AG10803 (cell line): Measurements from ENCODE around the gene DENR.
"Not testable (repeated sequence)": the region's sequence is repeated elsewhere in the genome, so short reads cannot be mapped to it uniquely, and the experiment has no call there.

Experiments used
- DNase-seq: peaks from one replicate; pipeline ENCODE4 v3.0.0; 2010; ENCODE audit warnings: low read depth
- H3K4me3 ChIP-seq: 2 replicates; pipeline ENCODE4 v1.5.1; 2011; ENCODE audit warnings: mild to moderate bottlenecking, low read length, control low read depth
- CTCF ChIP-seq: conservative IDR thresholded peaks from 2 replicates; pipeline ENCODE4 v1.5.1; 2011; ENCODE audit warnings: mild to moderate bottlenecking, low read length, control low read depth, inconsistent platforms

DENR gene

DNA sequence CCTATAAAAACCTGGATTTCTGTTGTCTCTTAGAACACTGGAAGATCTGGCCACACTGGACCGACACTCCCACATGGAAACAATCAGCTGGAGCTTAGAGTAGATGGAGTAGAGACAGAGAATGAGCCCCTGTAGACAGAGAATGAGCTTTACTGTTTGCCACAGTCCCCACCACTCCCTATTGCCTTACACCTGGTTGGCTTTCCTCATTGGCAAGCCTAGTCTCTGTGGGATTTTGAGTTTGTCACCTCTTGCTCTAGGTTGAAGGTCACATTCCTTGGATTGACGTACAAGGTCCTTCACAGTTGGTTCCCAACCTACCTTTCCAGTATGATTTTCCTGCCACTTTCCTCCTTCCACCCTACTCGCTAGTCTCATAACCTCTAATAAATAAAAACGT, 20.0 kb upstream of the DENR start:
- no peak for DNase-seq
- TF ChIP-seq CTCF = no peak
- no peak overlapping the region for H3K4me3 ChIP-seq

DNA sequence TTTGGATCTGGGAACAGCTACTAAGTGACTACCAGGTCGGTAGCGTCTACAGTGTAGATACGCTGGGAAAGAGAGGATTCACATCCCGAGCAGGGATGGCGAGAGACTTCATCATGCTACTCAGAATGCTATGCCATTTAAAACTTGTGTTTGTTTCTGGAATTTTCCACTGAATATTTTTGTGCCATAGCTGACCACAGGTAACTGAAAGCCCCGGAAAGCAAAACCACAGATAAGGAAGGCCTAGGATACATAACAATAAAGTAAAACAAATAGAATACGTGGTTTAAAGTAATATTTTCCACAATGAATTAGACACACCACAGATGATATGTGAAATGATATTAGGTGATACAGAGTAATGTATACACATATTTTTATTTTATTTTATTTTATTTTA, 14.1 kb upstream of the DENR start:
- no peak overlapping the region for H3K4me3 ChIP-seq

DNA sequence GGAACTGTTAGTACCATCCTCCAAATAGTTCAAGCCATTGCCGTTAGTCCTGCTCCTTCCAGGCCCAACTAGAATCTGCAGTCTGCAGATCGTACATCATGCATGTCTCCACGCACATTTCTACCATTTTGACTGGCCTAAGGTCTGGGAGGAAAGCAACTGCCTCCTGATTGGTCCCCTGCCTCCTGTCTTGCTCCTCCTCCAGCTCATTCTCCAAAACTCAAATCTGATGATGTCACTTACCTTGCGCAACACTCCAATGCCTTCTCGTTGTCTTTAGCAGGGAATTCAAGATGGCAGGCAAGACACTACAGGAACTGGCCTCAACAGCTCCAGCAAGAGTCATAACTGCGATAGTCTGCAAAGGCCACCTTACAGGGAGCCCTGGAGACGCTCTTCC, 12.3 kb upstream of the DENR start:
- DNase-seq = no peak
- TF ChIP-seq CTCF = no peak

More for the DNA sequence above, 14.1 kb upstream of the DENR start:
- no peak for DNase-seq
- TF ChIP-seq CTCF = no peak

DNA sequence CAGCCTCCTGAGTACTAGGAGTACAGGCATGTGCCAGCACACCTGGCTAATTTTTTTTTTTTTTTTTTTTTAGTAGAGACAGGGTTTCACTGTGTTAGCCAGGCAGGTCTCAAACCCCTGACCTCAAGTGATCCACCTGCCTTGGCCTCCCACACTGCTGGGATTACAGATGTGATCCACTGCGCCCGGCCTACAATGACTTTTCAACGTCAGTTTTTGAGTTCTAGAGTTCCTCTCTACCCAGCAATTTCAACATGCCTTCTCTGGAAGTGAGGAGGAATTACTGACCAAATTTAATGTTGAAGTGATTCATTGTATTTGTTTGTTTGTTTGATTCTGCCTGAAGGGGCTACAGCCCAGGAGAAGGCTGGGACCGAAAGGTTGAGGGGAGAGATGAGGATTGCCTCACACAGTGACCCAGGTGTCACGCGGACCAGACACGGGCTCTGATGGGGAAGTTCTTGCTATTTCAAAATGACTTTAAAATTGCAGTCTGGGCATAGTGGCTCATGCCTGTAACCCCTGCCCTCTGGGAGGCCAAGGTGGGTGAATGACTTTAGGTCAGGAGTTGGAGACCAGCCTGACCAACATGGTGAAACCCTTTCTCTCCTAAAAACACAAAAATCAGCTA, 8.6 kb upstream of the DENR start:
- no peak overlapping the region for H3K4me3 ChIP-seq
- no peak for TF ChIP-seq CTCF
- DNase-seq = no peak

More for the DNA sequence above, 12.3 kb upstream of the DENR start:
- H3K4me3 ChIP-seq = no peak overlapping the region

- no peak overlapping the region for H3K4me3 ChIP-seq
- no peak for TF ChIP-seq CTCF
- no peak for DNase-seq
These were observed 5.1 kb upstream of the DENR start for GRCh38 chr12:122747224-122748135.

DNA sequence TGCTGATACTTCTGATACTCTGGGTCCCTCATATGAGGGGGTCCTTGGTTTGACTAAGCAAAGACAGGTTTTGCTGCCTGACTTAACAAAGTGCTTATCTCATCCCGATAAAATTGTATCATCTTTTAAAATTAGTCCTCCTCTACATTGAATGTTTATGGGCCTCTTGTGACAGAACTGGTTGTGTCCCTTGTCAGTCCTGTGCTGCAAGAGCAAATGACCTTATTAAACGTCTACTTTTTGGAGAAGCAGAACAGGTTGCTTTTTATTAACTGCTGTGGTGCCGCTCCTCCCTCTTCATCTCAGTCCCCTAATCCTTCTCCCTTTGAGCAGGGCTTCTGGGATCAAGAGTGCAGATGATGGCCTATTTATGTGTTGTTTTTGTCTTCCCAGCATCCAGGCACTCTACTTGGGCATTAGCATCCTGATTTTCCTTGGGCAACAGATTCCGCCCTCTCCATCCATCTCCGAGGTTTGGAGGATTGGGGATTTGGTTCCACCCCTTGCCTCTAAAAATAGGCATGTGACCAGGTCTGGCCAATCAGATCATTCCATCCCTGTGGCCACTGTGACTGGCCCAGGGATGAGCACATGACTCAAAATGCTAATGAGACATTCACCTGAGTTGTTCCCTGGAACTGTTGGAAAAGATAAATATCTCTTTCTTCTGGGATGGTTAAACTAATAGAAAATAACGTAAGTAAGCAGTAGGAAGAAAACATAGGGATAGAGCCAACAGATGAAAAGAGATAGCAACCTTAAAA, 2.9 kb upstream of the DENR start:
- no peak for TF ChIP-seq CTCF
- H3K4me3 ChIP-seq = no peak overlapping the region
- DNase-seq = no peak

DNA sequence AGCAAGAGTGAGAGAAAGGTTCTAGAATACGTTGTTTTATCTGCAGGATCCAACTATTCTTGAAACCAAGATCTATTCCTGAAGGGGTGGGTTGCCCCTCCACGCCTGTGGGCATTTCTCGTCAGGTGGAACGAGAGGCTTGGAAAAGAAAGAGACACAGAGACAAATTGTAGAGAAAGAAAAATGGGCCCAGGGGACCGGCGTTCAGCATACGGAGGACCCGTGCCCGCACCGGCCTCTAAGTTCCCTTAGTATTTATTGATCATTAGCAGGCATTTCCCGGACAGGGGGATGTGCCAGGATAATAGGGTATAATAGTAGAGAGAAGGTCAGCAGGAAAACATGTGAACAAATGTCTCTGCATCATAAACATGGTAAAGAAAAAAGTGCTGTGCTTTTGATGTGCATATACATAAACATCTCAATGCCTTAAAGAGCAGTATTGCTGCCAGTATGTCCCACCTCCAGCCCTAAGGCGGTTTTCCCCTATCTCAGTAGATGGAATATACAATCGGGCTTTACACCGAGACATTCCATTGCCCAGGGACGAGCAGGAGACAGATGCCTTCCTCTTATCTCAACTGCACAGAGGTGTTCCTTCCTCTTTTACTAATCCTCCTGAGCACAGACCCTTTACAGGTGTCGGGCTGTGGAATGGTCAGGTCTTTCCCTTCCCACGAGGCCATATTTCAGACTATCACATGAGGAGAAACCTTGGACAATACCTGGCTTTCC, 1.7 kb upstream of the DENR start:
- H3K4me3 ChIP-seq, DNase-seq: not testable (repeated sequence)
